OCI-LY1 (cell line): ENCODE data around the gene RPE65.

Experiments used
- CTCF ChIP-seq: fragments of 200-600 bp; sonication (generic), shearing (Covaris generic); IDR thresholded peaks from 2 replicates; pipeline ENCODE4 v1.5.1; 2017; ENCODE audit warnings: mild to moderate bottlenecking, antibody characterized with exemption, low read length, moderate library complexity, mixed read lengths
- EZH2 ChIP-seq: fragments of 200-600 bp; sonication (generic), shearing (Covaris generic); IDR thresholded peaks from 2 replicates; pipeline ENCODE4 v1.8.0; 2017; ENCODE audit warnings: borderline replicate concordance, mixed run types, mild to moderate bottlenecking, antibody characterized with exemption, low read length, moderate library complexity, mixed read lengths

- no peak for TF ChIP-seq CTCF
- TF ChIP-seq EZH2: no peak
Measured at GRCh38 chr1:68453060-68453670, 3.4 kb upstream of the RPE65 start.
